Caki2 (cell line): ENCODE measurements around the gene RSRC1. TPM values are rescaled to one million over a fixed set of nuclear protein-coding genes. Genes with fewer than 3 reads are reported as not detected.
"Not testable (repeated sequence)": the region's sequence is repeated elsewhere in the genome, so short reads cannot be mapped to it uniquely, and the experiment has no call there.

Experiments used
- DNase-seq: peaks from one replicate; pipeline ENCODE4 v3.0.0-alpha.2; 2015; ENCODE audit warnings: low read depth
- in situ Hi-C: cut with HindIII; loops from 2 replicates; pipeline ENCODE4 v1.10.0; 2016; ENCODE audit warnings: low sequenced_read_pairs, low pct_unique_long_range_greater_than_20kb, mixed read lengths
- total RNA-seq: library from RNA; depleted of rRNA; stranded (reverse); fragments of >200 nt; shearing (Covaris generic); gene quantifications from 2 replicates; pipeline ENCODE4 v1.2.3, GENCODE V29; 2014; ENCODE audit warnings: low replicate concordance

The RSRC1 gene
- total RNA-seq, 1 experiment from 2014 or later = 72.1 TPM

- no peak for DNase-seq
- in situ Hi-C loops = no loop called here
These were observed 155.0 kb downstream of the RSRC1 start for GRCh38 chr3:158264894-158265293.

- peak; percentile 26 for DNase-seq
- in situ Hi-C loops = no loop called here
These were observed 157.1 kb downstream of the RSRC1 start for GRCh38 chr3:158267015-158267414.

- in situ Hi-C loops = no loop called here
- DNase-seq = no peak
These were observed 160.1 kb downstream of the RSRC1 start for GRCh38 chr3:158269942-158270341.

- DNase-seq = no peak
- in situ Hi-C loops = no loop called here
These were observed 162.2 kb downstream of the RSRC1 start for GRCh38 chr3:158272081-158272480.

- in situ Hi-C loops = no loop called here
These were observed 163.8 kb downstream of the RSRC1 start for GRCh38 chr3:158273656-158274055.

GRCh38 chr3:158278187-158278586, 168.3 kb downstream of the RSRC1 start:
- in situ Hi-C loops = no loop called here
- no peak for DNase-seq

More at GRCh38 chr3:158273656-158274055, 163.8 kb downstream of the RSRC1 start:
- no peak for DNase-seq

- in situ Hi-C loops = no loop called here
- DNase-seq = no peak
These were observed 169.7 kb downstream of the RSRC1 start for GRCh38 chr3:158279609-158280008.

- in situ Hi-C loops = no loop called here
- no peak for DNase-seq
These were observed 185.9 kb downstream of the RSRC1 start for GRCh38 chr3:158295771-158296170.

- no peak for DNase-seq
- in situ Hi-C loops = no loop called here
These were observed 188.1 kb downstream of the RSRC1 start for GRCh38 chr3:158297940-158298339.

- in situ Hi-C loops = no loop called here
- DNase-seq = no peak
These were observed 198.5 kb downstream of the RSRC1 start for GRCh38 chr3:158308236-158308928.

- in situ Hi-C loops = no loop called here
- DNase-seq = no peak
These were observed 202.8 kb downstream of the RSRC1 start for GRCh38 chr3:158312560-158313141.

GRCh38 chr3:158313338-158313927, 203.5 kb downstream of the RSRC1 start:
- in situ Hi-C loops = no loop called here
- DNase-seq = peak; percentile 41

- in situ Hi-C loops = no loop called here
- DNase-seq = no peak
These were observed 204.8 kb downstream of the RSRC1 start for GRCh38 chr3:158314426-158315357.

GRCh38 chr3:158329696-158330441, 220.0 kb downstream of the RSRC1 start:
- DNase-seq = peak; percentile 58
- in situ Hi-C loops = not testable (repeated sequence)

- in situ Hi-C loops = no loop called here
- peak; percentile 77 for DNase-seq
These were observed 221.0 kb downstream of the RSRC1 start for GRCh38 chr3:158330870-158331269.

- in situ Hi-C loops = no loop called here
- no peak for DNase-seq
These were observed 223.8 kb downstream of the RSRC1 start for GRCh38 chr3:158333736-158334135.

- in situ Hi-C loops = no loop called here
- DNase-seq = no peak
These were observed 227.2 kb downstream of the RSRC1 start for GRCh38 chr3:158337110-158337509.

GRCh38 chr3:158339638-158340037, 229.7 kb downstream of the RSRC1 start:
- in situ Hi-C loops = no loop called here
- no peak for DNase-seq
